C4-2B (cell line): ENCODE data around the gene DCAF10.
"Not testable (repeated sequence)": the region's sequence is repeated elsewhere in the genome, so short reads cannot be mapped to it uniquely, and the experiment has no call there.

Experiments
- H3K27ac ChIP-seq: fragments of 450-650 bp; 2 replicates; pipeline ENCODE4 v1.5.1; 2017
- ZFX ChIP-seq: fragments of 450-650 bp; IDR thresholded peaks from 2 replicates; pipeline ENCODE4 v1.6.1; 2017
- TF ChIP-seq, protein P1 (sequence below): fragments of 450-650 bp; conservative IDR thresholded peaks from 2 replicates; pipeline ENCODE4 v1.5.1; 2017; ENCODE audit warnings: mild to moderate bottlenecking

Gene DCAF10

DNA sequence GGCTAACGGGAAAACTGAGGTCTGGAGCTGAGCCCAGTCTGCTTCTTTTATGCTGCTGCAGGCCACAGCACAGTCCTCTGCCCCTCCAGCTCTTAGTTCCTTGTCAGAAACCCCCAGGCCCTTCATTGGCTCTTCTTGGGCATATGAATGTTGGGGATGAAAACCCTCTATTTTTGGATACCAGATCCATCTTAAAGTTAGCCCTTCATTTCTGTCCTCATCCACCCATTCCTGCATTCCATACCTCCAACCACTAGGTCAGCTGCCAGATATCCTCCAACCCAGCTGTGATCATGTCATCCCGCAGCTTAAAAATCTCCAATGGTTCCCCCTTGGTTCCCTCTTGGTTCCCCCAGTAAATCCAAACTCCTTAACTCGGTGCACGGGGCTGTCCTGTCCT lies 105.2 kb downstream of the DCAF10 start:
- no peak for TF ChIP-seq ZFX
- TF ChIP-seq, protein P1, sequence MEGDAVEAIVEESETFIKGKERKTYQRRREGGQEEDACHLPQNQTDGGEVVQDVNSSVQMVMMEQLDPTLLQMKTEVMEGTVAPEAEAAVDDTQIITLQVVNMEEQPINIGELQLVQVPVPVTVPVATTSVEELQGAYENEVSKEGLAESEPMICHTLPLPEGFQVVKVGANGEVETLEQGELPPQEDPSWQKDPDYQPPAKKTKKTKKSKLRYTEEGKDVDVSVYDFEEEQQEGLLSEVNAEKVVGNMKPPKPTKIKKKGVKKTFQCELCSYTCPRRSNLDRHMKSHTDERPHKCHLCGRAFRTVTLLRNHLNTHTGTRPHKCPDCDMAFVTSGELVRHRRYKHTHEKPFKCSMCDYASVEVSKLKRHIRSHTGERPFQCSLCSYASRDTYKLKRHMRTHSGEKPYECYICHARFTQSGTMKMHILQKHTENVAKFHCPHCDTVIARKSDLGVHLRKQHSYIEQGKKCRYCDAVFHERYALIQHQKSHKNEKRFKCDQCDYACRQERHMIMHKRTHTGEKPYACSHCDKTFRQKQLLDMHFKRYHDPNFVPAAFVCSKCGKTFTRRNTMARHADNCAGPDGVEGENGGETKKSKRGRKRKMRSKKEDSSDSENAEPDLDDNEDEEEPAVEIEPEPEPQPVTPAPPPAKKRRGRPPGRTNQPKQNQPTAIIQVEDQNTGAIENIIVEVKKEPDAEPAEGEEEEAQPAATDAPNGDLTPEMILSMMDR: no peak

DNA sequence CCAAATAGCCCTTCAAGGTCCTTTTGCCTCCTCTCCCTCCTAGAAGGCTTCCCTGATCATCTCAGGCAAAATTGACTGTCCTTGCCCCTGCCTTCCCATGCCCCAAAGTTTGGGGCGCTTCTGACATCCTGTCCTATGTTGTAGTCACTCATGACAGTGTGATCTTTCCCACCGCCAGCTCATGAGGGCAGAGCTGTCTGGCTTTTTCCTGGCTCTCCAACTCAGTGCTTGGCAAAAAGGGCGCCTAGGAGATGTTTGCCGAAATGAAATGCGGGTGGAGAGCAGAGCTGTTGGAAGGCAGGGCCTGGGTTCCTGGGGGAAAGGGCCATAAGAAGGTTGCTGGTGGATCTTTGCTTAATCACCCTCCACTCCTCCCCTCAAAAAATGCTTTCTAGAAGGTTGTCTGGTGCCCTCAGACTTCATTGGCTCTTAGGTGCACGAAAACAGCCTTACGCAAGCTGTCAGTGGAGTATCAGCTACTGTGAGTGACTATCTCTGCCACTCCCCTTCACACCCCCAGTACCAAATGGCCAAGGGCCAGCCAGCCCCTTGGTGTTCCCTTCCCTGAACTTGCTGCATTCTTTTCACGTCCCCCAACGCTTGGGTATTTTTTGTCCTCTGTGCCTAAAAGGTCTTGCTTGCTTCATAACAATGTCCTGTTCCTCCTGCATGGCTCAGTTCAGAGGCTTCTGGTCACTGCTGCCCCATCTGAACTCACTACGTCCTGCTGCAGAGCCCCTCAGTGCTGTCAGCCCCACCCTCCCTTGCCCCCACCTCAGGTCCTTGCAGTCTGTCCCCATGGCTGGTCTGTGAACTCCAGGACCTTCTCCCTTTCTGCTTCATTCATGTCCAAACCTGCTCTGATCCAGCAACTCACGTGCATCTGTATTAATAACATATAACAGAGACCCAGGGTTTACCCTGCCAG lies 106.0 kb downstream of the DCAF10 start:
- no peak overlapping the region for H3K27ac ChIP-seq
- TF ChIP-seq, protein P1: no peak
- TF ChIP-seq ZFX: no peak

More for the DNA sequence above, 105.2 kb downstream of the DCAF10 start:
- H3K27ac ChIP-seq: no peak overlapping the region

DNA sequence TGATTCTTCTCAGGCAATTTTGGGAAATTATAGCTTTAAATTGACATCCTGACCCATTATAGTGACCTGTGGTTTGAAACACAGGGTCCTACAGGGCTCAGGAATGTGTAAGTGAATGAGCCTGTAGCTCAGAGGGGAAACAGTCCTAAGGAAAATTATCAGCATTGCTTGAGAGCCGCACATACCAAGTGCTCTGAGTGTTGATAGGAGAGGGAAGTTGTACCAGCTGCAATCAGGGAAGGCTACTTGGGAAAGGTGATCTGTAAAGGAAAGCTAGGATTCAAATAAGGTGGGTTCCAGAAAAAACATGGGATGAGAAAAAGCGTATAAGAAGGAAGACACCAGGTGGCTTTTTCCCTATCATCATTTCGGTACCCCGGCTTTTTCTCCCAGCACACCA lies 107.7 kb downstream of the DCAF10 start:
- no peak for TF ChIP-seq ZFX
- TF ChIP-seq, protein P1: no peak
- H3K27ac ChIP-seq: no peak overlapping the region

DNA sequence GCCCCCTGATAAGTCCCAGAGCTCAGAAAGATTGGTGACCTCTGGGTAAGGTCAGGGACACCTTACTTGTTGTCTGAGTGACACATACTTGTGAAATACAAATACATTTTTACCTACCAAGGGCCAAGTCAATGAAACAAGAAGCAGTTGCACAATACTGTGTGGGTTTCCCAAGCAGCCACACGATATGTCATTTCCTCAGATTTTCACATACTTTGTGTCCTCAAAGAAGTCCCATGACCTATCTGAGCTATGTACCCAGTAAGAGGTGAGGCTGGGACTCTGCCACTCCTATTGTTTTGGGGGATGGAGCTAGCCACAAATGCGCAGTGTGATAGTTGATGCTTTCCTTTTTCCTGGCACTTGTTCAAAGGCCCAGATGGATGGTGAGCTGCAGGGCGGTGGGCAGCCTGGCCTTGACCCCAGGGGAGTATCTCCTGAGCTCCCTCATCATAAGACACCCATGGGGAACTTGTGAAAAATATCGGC lies 108.1 kb downstream of the DCAF10 start:
- no peak overlapping the region for H3K27ac ChIP-seq
- no peak for TF ChIP-seq ZFX
- TF ChIP-seq, protein P1: no peak

DNA sequence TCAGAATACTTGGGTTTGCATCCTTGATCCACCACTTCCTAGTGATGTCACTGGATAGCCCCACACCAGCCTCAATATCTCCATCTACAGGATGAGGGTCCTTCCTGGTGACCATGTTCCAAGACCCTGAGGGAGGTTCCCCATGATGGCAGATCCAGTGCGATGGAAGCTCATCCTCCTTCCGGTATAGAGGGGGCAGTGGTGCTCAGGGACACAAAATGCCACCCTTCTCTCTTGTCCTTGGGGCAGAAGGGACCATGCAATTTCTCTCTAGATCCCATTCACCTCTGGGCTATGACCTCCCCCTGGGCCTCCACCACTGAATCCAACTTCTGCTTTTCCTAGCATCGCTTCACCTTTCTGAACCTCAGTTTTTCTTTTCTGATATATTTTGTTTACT lies 108.7 kb downstream of the DCAF10 start:
- TF ChIP-seq, protein P1: no peak
- no peak for TF ChIP-seq ZFX
- no peak overlapping the region for H3K27ac ChIP-seq

DNA sequence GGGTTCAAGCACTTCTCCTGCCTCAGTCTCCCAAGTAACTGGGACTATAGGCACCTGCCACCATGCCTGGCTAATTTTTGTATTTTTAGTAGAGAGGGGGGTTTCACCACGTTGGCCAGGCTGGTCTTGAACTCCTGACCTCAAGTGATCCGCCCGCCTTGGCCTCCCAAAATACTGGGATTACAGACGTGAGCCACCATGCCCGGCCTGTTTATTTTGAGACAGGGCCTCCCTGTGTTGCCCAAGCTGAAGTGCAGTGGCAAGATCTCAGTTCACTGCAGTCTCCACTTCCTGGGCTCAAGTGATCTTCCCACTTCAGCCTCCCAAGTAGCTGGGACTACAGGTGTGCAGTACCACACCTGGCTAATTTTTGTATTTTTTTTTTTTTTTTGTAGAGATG lies 109.2 kb downstream of the DCAF10 start:
- H3K27ac ChIP-seq: not testable (repeated sequence)

DNA sequence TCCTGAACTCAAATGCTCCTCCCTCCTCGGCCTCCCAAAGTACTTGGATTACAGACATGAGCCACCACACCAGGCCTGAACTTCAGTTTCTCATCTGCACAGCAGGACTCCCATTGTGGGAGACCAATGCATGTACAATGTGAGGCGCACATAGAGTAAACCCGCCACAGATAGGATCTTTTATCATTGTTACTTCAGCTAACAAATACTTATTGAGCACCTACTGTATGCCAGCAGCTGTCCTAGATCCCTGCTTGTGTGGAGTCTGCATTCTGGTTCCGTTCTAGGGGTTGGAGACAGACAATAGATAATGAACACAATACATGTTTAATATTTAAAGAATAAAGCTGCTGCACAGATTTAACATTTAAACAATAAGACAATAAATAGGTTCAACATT lies 109.7 kb downstream of the DCAF10 start:
- TF ChIP-seq, protein P1: no peak
- TF ChIP-seq ZFX: no peak
- H3K27ac ChIP-seq: no peak overlapping the region

DNA sequence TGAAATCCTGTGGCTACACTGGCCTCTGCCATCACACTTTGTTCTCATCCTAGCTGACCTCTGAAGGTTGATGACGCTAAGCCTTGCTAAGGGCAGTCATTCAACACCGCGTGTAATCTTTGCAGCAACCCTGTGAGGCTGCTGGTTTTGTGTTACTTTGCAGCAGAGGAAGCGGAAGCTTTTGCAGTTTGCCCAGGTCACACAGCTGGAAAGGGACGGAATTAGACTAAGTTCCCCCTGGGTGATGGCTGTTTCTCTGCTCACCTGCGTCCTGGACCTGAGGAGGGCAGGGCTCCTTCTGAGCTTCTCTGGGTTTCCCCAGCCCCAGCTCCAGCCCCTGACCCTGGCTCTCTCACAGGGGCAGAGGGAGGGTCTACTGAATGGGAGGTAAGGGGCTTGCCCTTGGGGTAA lies 110.7 kb downstream of the DCAF10 start:
- no peak overlapping the region for H3K27ac ChIP-seq
- no peak for TF ChIP-seq ZFX
- TF ChIP-seq, protein P1: no peak
